ENCODE results near the gene USP24.
"Not testable (repeated sequence)": the region's sequence is repeated elsewhere in the genome, so short reads cannot be mapped to it uniquely, and the experiment has no call there.

The USP24 gene

GRCh38 chr1:55196433-55197035, 18.6 kb downstream of the USP24 start:
- no peak for DNase-seq

- DNase-seq: no peak
Measured at GRCh38 chr1:55195521-55196233, 19.5 kb downstream of the USP24 start.

- DNase-seq: no peak
Measured at GRCh38 chr1:55194851-55195250, 20.3 kb downstream of the USP24 start.

GRCh38 chr1:55192093-55192492, 23.1 kb downstream of the USP24 start:
- DNase-seq: no peak

GRCh38 chr1:55191219-55191952, 23.8 kb downstream of the USP24 start:
- DNase-seq: not testable (repeated sequence)

- DNase-seq: no peak
Measured at GRCh38 chr1:55190109-55190508, 25.1 kb downstream of the USP24 start.

GRCh38 chr1:55188909-55189308, 26.3 kb downstream of the USP24 start:
- no peak for DNase-seq

- DNase-seq: no peak
Measured at GRCh38 chr1:55185832-55186231, 29.3 kb downstream of the USP24 start.

- no peak for DNase-seq
Measured at GRCh38 chr1:55184859-55185258, 30.3 kb downstream of the USP24 start.

- DNase-seq: no peak
Measured at GRCh38 chr1:55181666-55182065, 33.5 kb downstream of the USP24 start.

GRCh38 chr1:55180075-55180670, 35.0 kb downstream of the USP24 start:
- no peak for DNase-seq

GRCh38 chr1:55179177-55179835, 35.9 kb downstream of the USP24 start:
- DNase-seq: no peak

GRCh38 chr1:55172687-55173086, 42.5 kb downstream of the USP24 start:
- DNase-seq: no peak

- no peak for DNase-seq
Measured at GRCh38 chr1:55172272-55172671, 42.9 kb downstream of the USP24 start.

GRCh38 chr1:55171694-55172093, 43.5 kb downstream of the USP24 start:
- no peak for DNase-seq

GRCh38 chr1:55170426-55170825, 44.7 kb downstream of the USP24 start:
- no peak for DNase-seq

GRCh38 chr1:55169126-55169525, 46.0 kb downstream of the USP24 start:
- DNase-seq: no peak

- no peak for DNase-seq
Measured at GRCh38 chr1:55168353-55168752, 46.8 kb downstream of the USP24 start.

GRCh38 chr1:55167224-55167871, 47.8 kb downstream of the USP24 start:
- no peak for DNase-seq

- no peak for DNase-seq
Measured at GRCh38 chr1:55164906-55165305, 50.3 kb downstream of the USP24 start.

GRCh38 chr1:55159571-55159970, 55.6 kb downstream of the USP24 start:
- no peak for DNase-seq

GRCh38 chr1:55156608-55157007, 58.6 kb downstream of the USP24 start:
- DNase-seq: no peak

GRCh38 chr1:55156093-55156492, 59.1 kb downstream of the USP24 start:
- DNase-seq: no peak

Data from central memory CD4-positive, alpha-beta T cell (primary cell).